Measurements from ENCODE around the gene TRMT6. TPM values are rescaled to one million over a fixed set of nuclear protein-coding genes. Genes with fewer than 3 reads are reported as not detected.

TRMT6 gene
- total and polyA plus RNA-seq, 10 of the 15 experiments (the other 5 are each of a cell fraction or from before 2014, with no cell fraction given): 18.2 to 35.5 (median 22.6) TPM

- no peaks in the 10 kb centered on the region for H4K20me1 ChIP-seq (ENCODE audit: control insufficient read depth, insufficient read depth)
- BruUV-seq (replicated peaks): TSS peak; percentile 73
- ChIA-PET POLR2A (no interaction called here), CTCF (no interaction called here), SMC1A (ENCODE audit: uncharacterized antibody, unreplicated experiment) (no interaction called here), RAD21 (ENCODE audit: unreplicated experiment) (no interaction called here)
- H3K4me1 ChIP-seq (ENCODE audit: control insufficient read depth, insufficient read depth, low read length): no peaks in the 10 kb centered on the region
- 1% methylated on average over 10 of the region's 11 CpGs for WGBS (ENCODE audit: insufficient coverage, insufficient replicate concordance, low lambda C conversion rate, missing lambda C conversion rate)
- intact Hi-C loops (cut with micrococcal nuclease; ENCODE audit: unreplicated experiment) (no loop called here), in situ Hi-C loops (cut with MboI) (no loop called here)
- peak overlapping the region; percentile 85 for H3K4me3 ChIP-seq
- no peak for TF ChIP-seq BHLHE40 (IDR thresholded peaks at IDR 0.05; ENCODE audit: borderline replicate concordance in 1 of 2, low read depth in 2 of 2, low read length in 1 of 2)
- TF ChIP-seq REST (IDR thresholded peaks at IDR 0.05; ENCODE audit: low read depth, low read length): no peak
- TF ChIP-seq IKZF2 (IDR thresholded peaks at IDR 0.05): no peak
- no peak for TF ChIP-seq NFYB (IDR thresholded peaks at IDR 0.05; ENCODE audit: insufficient read depth, low read depth, low read length)
- TF ChIP-seq HDAC6 (IDR thresholded peaks at IDR 0.05; ENCODE audit: unreplicated experiment): no peak
- TF ChIP-seq SREBF2 (IDR thresholded peaks at IDR 0.05; ENCODE audit: low read length): no peak
- TF ChIP-seq ZNF622 (IDR thresholded peaks at IDR 0.05): no peak
- no peak for TF ChIP-seq NBN (IDR thresholded peaks at IDR 0.05)
- TF ChIP-seq MTA2 (IDR thresholded peaks at IDR 0.05; ENCODE audit: low read depth): no peak
- no peak for ATAC-seq
- peak overlapping the region; percentile 93 for H2AFZ ChIP-seq (ENCODE audit: control insufficient read depth, low read depth, low read length)
- peaks cover 4 to 26% of the 10 kb centered on the region in 2 experiments for H3K36me3 ChIP-seq (ENCODE audit: control insufficient read depth in 2 of 2, insufficient read depth in 2 of 2, low read length in 1 of 2)
- peak overlapping the region; percentile 88 for H3K4me2 ChIP-seq (ENCODE audit: control insufficient read depth, insufficient read depth)
- H3K9me3 ChIP-seq (replicated peaks; ENCODE audit: control insufficient read depth, insufficient read depth, low read length): no peaks in the 10 kb centered on the region
- peak overlapping the region; percentile 90 for H3K9ac ChIP-seq (ENCODE audit: control insufficient read depth, insufficient read depth, low read length)
- H3K79me2 ChIP-seq (ENCODE audit: control insufficient read depth, insufficient read depth, low read length): peaks cover 42% of the 10 kb centered on the region
- H3K27ac ChIP-seq (ENCODE audit: control insufficient read depth, insufficient read depth): peak overlapping the region; percentile 86
- H3K27me3 ChIP-seq (replicated peaks in 1 of 2; ENCODE audit: control insufficient read depth in 2 of 2, insufficient read depth in 2 of 2, low read length in 1 of 2): no peaks in the 10 kb centered on the region
- no peak for FAIRE-seq
- no peak for DNase-seq (ENCODE audit: low read depth, low spot score)
Observed at GRCh38 chr20:5949943-5950270, 426 bp downstream of the TRMT6 start.

Measured in GM12878 (cell line).